HCT116 (cell line): Measurements from ENCODE around the gene DIP2C. TPM values are rescaled to one million over a fixed set of nuclear protein-coding genes. Genes with fewer than 3 reads are reported as not detected.

ENCODE experiments used
- ATAC-seq: fragments of 200-7000 bp; cut with Tn5 transposase; 2 replicates; pipeline ENCODE4 v1.9.1; 2020; ENCODE audit warnings: mild to moderate bottlenecking, moderate library complexity
- BruUV-seq: library from RNA; stranded (reverse); fragments of 400-500 nt; replicated peaks from 2 replicates; lab custom pipeline; 2021; lab: Mats Ljungman, UMichigan
- CTCF ChIA-PET: fragments of 300-600 bp; sonication (Branson Sonifier 250); formaldehyde crosslinking; loops from one replicate; lab custom pipeline; 2021; ENCODE audit warnings: antibody characterized with exemption; lab: Charles Lee
- POLR2A ChIA-PET: fragments of 300-600, 350-600 bp; sonication (Branson Sonifier 250); formaldehyde crosslinking; loops from one replicate; lab custom pipeline; 2021; ENCODE audit warnings: antibody characterized with exemption; lab: Charles Lee
- RAD21 ChIA-PET, 2 experiments: fragments of 300-600 bp; sonication (Branson Sonifier 250); formaldehyde crosslinking; loops; one replicate each; lab custom pipeline; 2023; ENCODE audit warnings: low total read pairs in 2 of 2; ENCODE audit not compliant: uncharacterized antibody in 2 of 2, unreplicated experiment in 2 of 2, low non-redundant PET in 1 of 2; lab: Charles Lee
- DNase-seq: peaks from one replicate; pipeline ENCODE4 v3.0.0-alpha.2; 2010; ENCODE audit warnings: low read depth, low spot score
- H2AFZ ChIP-seq: fragments of 200-600 bp; shearing (Covaris generic), sonication (generic); 2 replicates; pipeline ENCODE4 v1.6.1; 2017; ENCODE audit warnings: low read depth, mixed run types, mixed read lengths, antibody characterized with exemption, low read length; ENCODE audit not compliant: poor library complexity, severe bottlenecking
- H3K27ac ChIP-seq: 2 replicates; pipeline ENCODE4 v1.5.1; 2012; ENCODE audit warnings: low read depth, low read length
- H3K27me3 ChIP-seq: fragments of 200-600 bp; sonication (generic); 2 replicates; pipeline ENCODE4 v1.6.1; 2016; ENCODE audit warnings: mixed run types, low read length, mixed read lengths; ENCODE audit not compliant: insufficient read depth
- H3K36me3 ChIP-seq, 2 experiments: fragments of 200-500 bp in 1 of 2; fragments of 200-600 bp in 1 of 2; sonication (Bioruptor generic) in 1 of 2; sonication (generic) in 1 of 2; 2 replicates each; pipeline versions ENCODE4 v1.5.1 to v1.6.1; 2014 to 2016; ENCODE audit warnings: low read length in 2 of 2, inconsistent platforms in 1 of 2, mixed read lengths in 1 of 2, mixed run types in 1 of 2; ENCODE audit not compliant: insufficient read depth in 2 of 2, control insufficient read depth in 1 of 2
- H3K4me1 ChIP-seq, 2 experiments: fragments of 200-600 bp in 1 of 2; sonication (generic) in 1 of 2; 2 replicates each; pipeline versions ENCODE4 v1.5.1 to v1.6.1; 2012 to 2017; ENCODE audit warnings: low read length in 2 of 2, inconsistent platforms in 1 of 2, mild to moderate bottlenecking in 1 of 2, mixed read lengths in 1 of 2, mixed run types in 1 of 2, moderate library complexity in 1 of 2; ENCODE audit not compliant: insufficient read depth in 2 of 2, control insufficient read depth in 1 of 2
- H3K4me2 ChIP-seq: fragments of 200-600 bp; sonication (generic); 2 replicates; pipeline ENCODE4 v1.6.1; 2017; ENCODE audit warnings: mixed run types, low read length, mixed read lengths
- H3K4me3 ChIP-seq, 2 experiments: fragments of 200-600 bp in 1 of 2; sonication (generic) in 1 of 2; replicated peaks in 1 of 2; 2 replicates each; pipeline ENCODE4 v1.5.1; 2011 to 2016; ENCODE audit warnings: low read length in 2 of 2, control low read depth in 1 of 2, low read depth in 1 of 2, mild to moderate bottlenecking in 1 of 2, mixed read lengths in 1 of 2, mixed run types in 1 of 2
- H3K79me2 ChIP-seq: fragments of 200-600 bp; sonication (generic); 2 replicates; pipeline ENCODE4 v1.6.1; 2017; ENCODE audit warnings: mild to moderate bottlenecking, mixed run types, low read length, moderate library complexity, mixed read lengths; ENCODE audit not compliant: insufficient read depth
- H3K9ac ChIP-seq: fragments of 200-600 bp; sonication (generic); 2 replicates; pipeline ENCODE4 v1.6.1; 2016; ENCODE audit warnings: low read length, mixed read lengths
- H3K9me2 ChIP-seq: fragments of 200-600 bp; sonication (generic), shearing (Covaris generic); 2 replicates; pipeline ENCODE4 v1.6.1; 2017; ENCODE audit warnings: mixed run types, mild to moderate bottlenecking, moderate library complexity; ENCODE audit not compliant: insufficient read depth
- H3K9me3 ChIP-seq, 2 experiments: fragments of 200-500 bp in 1 of 2; fragments of 200-600 bp in 1 of 2; sonication (Bioruptor generic) in 1 of 2; sonication (generic) in 1 of 2; 2 replicates each; pipeline ENCODE4 v1.6.1; 2014 to 2017; ENCODE audit warnings: low read length in 2 of 2, mixed read lengths in 2 of 2, inconsistent platforms in 1 of 2, low read depth in 1 of 2, mild to moderate bottlenecking in 1 of 2, mixed run types in 1 of 2, moderate library complexity in 1 of 2; ENCODE audit not compliant: control insufficient read depth in 1 of 2, insufficient read depth in 1 of 2
- H4K20me1 ChIP-seq: fragments of 200-600 bp; sonication (generic), shearing (Covaris generic); 2 replicates; pipeline ENCODE4 v1.6.1; 2017; ENCODE audit warnings: mixed run types, mild to moderate bottlenecking, moderate library complexity; ENCODE audit not compliant: insufficient read depth
- CTCF ChIP-seq, 3 experiments: fragments of 200-600 bp in 1 of 3; sonication (generic) in 1 of 3; IDR thresholded peaks in 2 of 3; conservative IDR thresholded peaks in 1 of 3; 2 replicates each; pipeline ENCODE4 v1.5.1; 2012 to 2017; ENCODE audit warnings: low read depth in 2 of 3, low read length in 2 of 3, antibody characterized with exemption in 1 of 3, borderline replicate concordance in 1 of 3, control low read depth in 1 of 3, mild to moderate bottlenecking in 1 of 3, mixed read lengths in 1 of 3, mixed run types in 1 of 3, moderate library complexity in 1 of 3; ENCODE audit not compliant: insufficient read depth in 1 of 3
- ELF1 ChIP-seq: IDR thresholded peaks from 2 replicates; pipeline ENCODE4 v1.6.1; 2012; ENCODE audit warnings: low read depth, borderline replicate concordance
- FOSL1 ChIP-seq: IDR thresholded peaks from 2 replicates; pipeline ENCODE4 v1.6.1; 2012; ENCODE audit warnings: low read depth
- RAD21 ChIP-seq: IDR thresholded peaks from 2 replicates; pipeline ENCODE4 v1.6.1; 2012; ENCODE audit warnings: low read depth, mild to moderate bottlenecking
- ZBTB33 ChIP-seq: IDR thresholded peaks from 2 replicates; pipeline ENCODE4 v1.6.1; 2011; ENCODE audit warnings: mild to moderate bottlenecking, low read length, moderate library complexity; ENCODE audit not compliant: insufficient replicate concordance; ENCODE audit errors: extremely low read depth
- ZFX ChIP-seq: fragments of 450-650 bp; IDR thresholded peaks from 2 replicates; pipeline ENCODE4 v1.6.1; 2017
- intact Hi-C: fragments of 100-400 bp; cut with micrococcal nuclease; formaldehyde crosslinking; loops from 2 replicates; pipeline ENCODE4 v1.10.0; 2022
- total RNA-seq: library from RNA; stranded (reverse); gene quantifications from one replicate; pipeline ENCODE4 v1.2.1, GENCODE V29; 2021; ENCODE audit not compliant: unreplicated experiment
- TF ChIP-seq, protein P1 (sequence below): IDR thresholded peaks from 2 replicates; pipeline ENCODE4 v1.6.1; 2012; ENCODE audit warnings: low read depth

DIP2C gene
- total RNA-seq, 1 experiment from 2014 or later, result 15.4 TPM

GRCh38 chr10:298033-298432, 391.4 kb downstream of the DIP2C start:
- no peak overlapping the region for H2AFZ ChIP-seq
- no peak overlapping the region for H3K4me2 ChIP-seq
- no peaks in the 10 kb centered on the region for H4K20me1 ChIP-seq
- no peaks in the 10 kb centered on the region for H3K4me1 ChIP-seq
- no TSS peak for BruUV-seq
- no peaks in the 10 kb centered on the region; a peak in 1 of 4 replicates for H3K36me3 ChIP-seq
- H3K27me3 ChIP-seq, result no peaks in the 10 kb centered on the region
- H3K9ac ChIP-seq, result no peak overlapping the region
- no peaks in the 10 kb centered on the region for H3K79me2 ChIP-seq
- CTCF ChIA-PET, result interaction anchor here (1.2 kb wide), 1 partner anchor 10 kb away, joined by 4 read pairs; no protein-coding TSS in a partner anchor
- H3K9me2 ChIP-seq, result no peaks in the 10 kb centered on the region
- ATAC-seq (no peak), DNase-seq (no peak)
- H3K27ac ChIP-seq, result no peak overlapping the region
- H3K9me3 ChIP-seq, result no peaks in the 10 kb centered on the region
- intact Hi-C loops, result no loop called here
- POLR2A ChIA-PET, result no interaction called here
- RAD21 ChIA-PET, result no interaction called here
- H3K4me3 ChIP-seq, result no peak overlapping the region
- TF ChIP-seq CTCF (IDR thresholded peaks at IDR 0.05 in 2 of 3, conservative IDR thresholded peaks at IDR 0.05 in 1 of 3; ENCODE audit: borderline replicate concordance in 1 of 3, insufficient read depth in 1 of 3, low read depth in 2 of 3, low read length in 2 of 3), result no peak
- TF ChIP-seq, protein P1, sequence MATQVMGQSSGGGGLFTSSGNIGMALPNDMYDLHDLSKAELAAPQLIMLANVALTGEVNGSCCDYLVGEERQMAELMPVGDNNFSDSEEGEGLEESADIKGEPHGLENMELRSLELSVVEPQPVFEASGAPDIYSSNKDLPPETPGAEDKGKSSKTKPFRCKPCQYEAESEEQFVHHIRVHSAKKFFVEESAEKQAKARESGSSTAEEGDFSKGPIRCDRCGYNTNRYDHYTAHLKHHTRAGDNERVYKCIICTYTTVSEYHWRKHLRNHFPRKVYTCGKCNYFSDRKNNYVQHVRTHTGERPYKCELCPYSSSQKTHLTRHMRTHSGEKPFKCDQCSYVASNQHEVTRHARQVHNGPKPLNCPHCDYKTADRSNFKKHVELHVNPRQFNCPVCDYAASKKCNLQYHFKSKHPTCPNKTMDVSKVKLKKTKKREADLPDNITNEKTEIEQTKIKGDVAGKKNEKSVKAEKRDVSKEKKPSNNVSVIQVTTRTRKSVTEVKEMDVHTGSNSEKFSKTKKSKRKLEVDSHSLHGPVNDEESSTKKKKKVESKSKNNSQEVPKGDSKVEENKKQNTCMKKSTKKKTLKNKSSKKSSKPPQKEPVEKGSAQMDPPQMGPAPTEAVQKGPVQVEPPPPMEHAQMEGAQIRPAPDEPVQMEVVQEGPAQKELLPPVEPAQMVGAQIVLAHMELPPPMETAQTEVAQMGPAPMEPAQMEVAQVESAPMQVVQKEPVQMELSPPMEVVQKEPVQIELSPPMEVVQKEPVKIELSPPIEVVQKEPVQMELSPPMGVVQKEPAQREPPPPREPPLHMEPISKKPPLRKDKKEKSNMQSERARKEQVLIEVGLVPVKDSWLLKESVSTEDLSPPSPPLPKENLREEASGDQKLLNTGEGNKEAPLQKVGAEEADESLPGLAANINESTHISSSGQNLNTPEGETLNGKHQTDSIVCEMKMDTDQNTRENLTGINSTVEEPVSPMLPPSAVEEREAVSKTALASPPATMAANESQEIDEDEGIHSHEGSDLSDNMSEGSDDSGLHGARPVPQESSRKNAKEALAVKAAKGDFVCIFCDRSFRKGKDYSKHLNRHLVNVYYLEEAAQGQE, result no peak
- TF ChIP-seq ZBTB33, result no peak
- TF ChIP-seq FOSL1, result no peak
- TF ChIP-seq ZFX, result no peak
- no peak for TF ChIP-seq ELF1
- TF ChIP-seq RAD21, result no peak
- TF ChIP-seq, all 23 proteins: peak for 0
